A375 (cell line): ENCODE data around the gene KIAA1755. TPM values are rescaled to one million over a fixed set of nuclear protein-coding genes. Genes with fewer than 3 reads are reported as not detected.

Source experiments
- total RNA-seq: library from RNA; depleted of rRNA; stranded (reverse); fragments of >200 nt; shearing (Covaris generic); gene quantifications from 2 replicates; pipeline ENCODE4 v1.2.3, GENCODE V29; 2014; rRNA removed

The KIAA1755 gene, protein sequence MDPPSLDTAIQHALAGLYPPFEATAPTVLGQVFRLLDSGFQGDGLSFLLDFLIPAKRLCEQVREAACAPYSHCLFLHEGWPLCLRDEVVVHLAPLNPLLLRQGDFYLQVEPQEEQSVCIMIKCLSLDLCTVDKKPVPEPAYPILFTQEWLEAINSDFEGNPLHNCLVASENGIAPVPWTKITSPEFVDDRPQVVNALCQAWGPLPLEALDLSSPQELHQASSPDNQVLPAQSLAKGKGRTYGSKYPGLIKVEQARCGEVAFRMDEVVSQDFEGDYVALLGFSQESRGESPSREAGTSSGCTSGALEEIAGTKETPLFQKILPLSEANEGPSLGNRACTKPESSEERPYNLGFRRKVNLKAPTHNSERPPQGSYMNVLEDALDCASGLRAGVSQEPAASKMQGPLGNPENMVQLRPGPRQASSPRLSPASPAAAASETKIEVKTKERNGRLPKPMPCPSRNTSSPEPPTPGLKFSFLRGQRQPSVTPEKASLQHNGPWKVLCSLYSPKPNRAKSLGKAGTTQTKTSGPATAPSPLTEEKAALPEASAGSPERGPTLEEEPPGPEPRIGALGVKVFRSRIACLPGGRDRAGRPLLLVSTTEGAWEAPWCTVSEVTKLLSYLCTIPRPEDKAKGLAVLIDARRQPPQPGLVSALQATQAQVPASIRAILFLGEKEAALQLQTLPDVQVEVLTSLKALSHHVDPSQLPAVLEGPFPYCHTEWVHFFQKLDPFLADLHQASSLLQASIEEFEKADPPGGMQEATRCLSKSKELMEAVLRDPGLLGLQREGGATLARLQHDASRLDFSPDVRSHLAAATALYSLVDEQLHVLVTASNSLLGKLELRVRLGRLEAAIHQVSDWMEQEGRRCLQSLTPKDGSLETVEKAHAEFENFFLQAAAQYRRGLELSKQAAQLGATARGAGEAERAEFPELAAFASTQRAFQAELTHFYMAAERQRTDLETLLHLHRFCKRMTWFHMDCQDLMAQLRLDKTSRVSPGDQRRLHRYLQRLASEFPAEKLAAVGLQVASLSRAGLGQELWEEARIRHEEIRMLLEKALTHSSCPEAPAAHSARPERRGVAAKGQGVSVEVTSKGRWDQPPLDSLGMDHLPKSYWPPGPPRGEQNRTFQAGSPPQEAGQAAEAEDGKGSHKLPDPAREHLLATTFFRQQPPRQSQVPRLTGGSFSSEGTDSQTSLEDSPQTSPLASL
- total RNA-seq, result 4.4 and 7.7 TPM in 2 replicates

DNA sequence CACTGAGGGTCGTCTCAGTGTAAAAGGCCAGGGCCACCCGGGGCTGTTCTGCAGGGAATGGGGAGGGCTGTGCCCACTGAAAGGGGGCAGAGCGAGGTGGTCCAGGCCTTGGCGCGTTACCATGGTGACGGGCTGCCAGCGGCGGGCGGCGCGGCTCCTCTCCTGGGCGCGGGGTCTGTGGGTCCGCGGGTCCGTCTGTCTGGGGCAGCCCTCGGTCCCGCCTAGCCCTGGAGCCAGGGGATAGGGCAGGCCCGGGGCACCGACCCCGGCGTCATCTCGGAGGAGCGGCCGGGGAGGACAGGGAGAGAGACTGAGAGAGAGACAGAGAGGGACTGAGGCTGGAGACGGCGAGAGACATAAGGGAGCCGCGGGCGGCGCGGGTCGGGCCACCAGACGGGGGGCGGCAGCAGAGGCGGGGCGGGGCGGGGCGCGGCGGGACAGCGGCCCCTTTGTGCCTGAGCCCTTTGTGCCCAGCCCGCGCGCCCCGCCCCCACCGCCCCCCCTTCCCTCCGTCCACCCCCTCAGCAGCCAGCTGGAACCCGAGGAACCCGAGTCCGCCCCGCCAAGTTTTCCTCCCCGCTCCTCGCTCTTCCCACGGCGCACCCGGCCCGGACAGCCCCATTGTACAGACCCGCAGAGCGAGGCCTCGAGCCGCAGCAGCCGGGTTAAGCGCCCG, at the start of gene KIAA1755:
KIAA1755 (minus strand) TSS at position 358 of the 676 bp plus-strand sequence; CDS start at position 123, 235 bp downstream.

DNA sequence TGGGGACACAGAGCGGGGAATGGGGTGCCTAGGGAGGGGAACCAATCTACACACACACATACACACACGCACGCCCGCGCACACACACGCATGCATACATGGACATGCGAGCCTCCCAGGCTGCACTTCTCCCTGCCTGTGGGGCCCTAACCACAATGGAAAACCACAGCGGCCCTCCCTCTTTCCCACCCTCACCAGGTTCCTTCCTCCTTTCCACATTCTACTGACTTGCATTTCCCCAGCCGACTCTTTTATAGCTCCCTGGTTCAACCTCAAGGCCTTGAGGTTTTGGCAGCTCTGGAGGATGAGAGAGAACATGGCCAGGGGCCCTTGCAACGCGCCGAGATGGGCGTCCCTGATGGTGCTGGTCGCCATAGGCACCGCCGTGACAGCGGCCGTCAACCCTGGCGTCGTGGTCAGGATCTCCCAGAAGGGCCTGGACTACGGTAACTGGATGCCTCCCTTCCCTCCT, 43.4 kb upstream of the KIAA1755 start, which contains the start of gene BPI:
BPI (plus strand) TSS at position 249 of the 472 bp plus-strand sequence; CDS start at position 317, 68 bp downstream.

DNA sequence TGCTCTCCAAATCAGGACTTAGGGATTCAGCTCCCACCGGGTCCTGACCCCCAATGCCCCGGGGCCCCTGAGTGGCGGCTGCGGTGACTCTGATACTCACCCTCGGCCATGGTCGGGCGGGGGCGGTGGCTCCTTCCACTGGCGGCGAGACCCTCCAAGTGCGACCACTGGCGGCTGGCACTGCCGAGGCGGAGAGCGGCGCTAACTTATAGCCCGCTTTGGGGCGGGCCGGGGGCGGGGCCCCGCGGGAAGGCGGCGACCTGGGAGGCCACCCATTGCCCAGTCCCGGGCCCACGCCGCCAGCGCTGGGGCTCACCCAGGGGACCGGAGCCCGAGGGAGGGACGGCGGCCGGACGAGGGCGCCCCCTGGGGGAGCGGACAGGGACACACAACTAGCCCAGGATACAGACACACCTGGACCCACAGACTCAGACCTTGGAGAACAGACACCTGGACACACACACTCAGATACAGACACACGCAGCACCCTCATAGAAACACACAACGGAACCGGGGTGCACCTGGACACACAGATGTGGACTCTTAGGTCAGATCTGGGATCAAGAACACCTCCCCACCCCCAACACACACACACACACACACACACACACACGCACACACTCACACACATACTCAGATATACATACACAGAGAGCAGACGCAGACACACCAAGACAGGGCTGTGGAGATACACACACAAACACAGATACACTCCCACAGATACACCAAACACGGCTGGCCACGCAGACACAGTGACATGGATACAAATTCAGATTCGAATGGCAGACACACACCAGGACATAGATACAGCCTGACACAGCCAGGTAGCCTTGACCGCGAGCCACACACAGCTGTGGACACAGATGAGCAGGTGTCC, 95.2 kb downstream of the KIAA1755 start, which contains the start of gene TGM2:
TGM2 (minus strand) TSS at position 182 of the 877 bp plus-strand sequence; CDS start at position 110, 72 bp downstream.

Other genes starting within 250 kb of the KIAA1755 start
- gene TTI1, start 227.3 kb downstream of the KIAA1755 start, total RNA-seq, result 35.6 and 36.3 TPM in 2 replicates
- gene RPRD1B, start 227.0 kb downstream of the KIAA1755 start, total RNA-seq, result 49.3 and 54.8 TPM in 2 replicates
- 168 and 183 TPM in 2 replicates for gene TGM2, start 95.5 kb downstream of the KIAA1755 start, total RNA-seq
- not detected in 2 replicates for gene BPI, start 43.4 kb upstream of the KIAA1755 start, total RNA-seq
- gene LBP, start 85.7 kb upstream of the KIAA1755 start, total RNA-seq, result 0.05 and 0.11 TPM in 2 replicates
- 75.4 and 86.1 TPM in 2 replicates for gene SNHG17, start 174.6 kb upstream of the KIAA1755 start, total RNA-seq
- gene RALGAPB, start 212.1 kb upstream of the KIAA1755 start, total RNA-seq, result 18.6 and 21.8 TPM in 2 replicates